Activated CD4-positive, alpha-beta T cell treated with anti-CD3 and anti-CD28 coated beads, Interleukin-2, amount 10 ng/mL, durations not matched to agents 24 days and 14 days (primary cell): ENCODE measurements around the gene MEX3A. TPM values are rescaled to one million over a fixed set of nuclear protein-coding genes. Genes with fewer than 3 reads are reported as not detected.
"Not testable (repeated sequence)": the region's sequence is repeated elsewhere in the genome, so short reads cannot be mapped to it uniquely, and the experiment has no call there.

ENCODE experiments used
- DNase-seq: peaks from one replicate; pipeline ENCODE4 v3.0.0; 2022
- H3K27ac Mint-ChIP-seq: one replicate; pipeline ENCODE4 v1.8.0; 2022; ENCODE audit warnings: mild to moderate bottlenecking, mixed read lengths
- H3K27me3 Mint-ChIP-seq: one replicate; pipeline ENCODE4 v1.8.0; 2022; ENCODE audit warnings: mixed read lengths
- H3K36me3 Mint-ChIP-seq: one replicate; pipeline ENCODE4 v1.8.0; 2022; ENCODE audit warnings: low read depth, mild to moderate bottlenecking, mixed read lengths
- H3K4me1 Mint-ChIP-seq: one replicate; pipeline ENCODE4 v1.8.0; 2021; ENCODE audit warnings: mixed read lengths
- H3K4me3 Mint-ChIP-seq: one replicate; pipeline ENCODE4 v1.8.0; 2022; ENCODE audit warnings: mild to moderate bottlenecking, moderate library complexity, mixed read lengths
- H3K9me3 Mint-ChIP-seq: one replicate; pipeline ENCODE4 v1.8.0; 2021; ENCODE audit warnings: mixed read lengths
- intact Hi-C: fragments of 100-400 bp; cut with micrococcal nuclease; formaldehyde crosslinking; loops from one replicate; pipeline ENCODE4 v1.15.1; 2023
- total RNA-seq: library from RNA; stranded (reverse); gene quantifications from 2 replicates; pipeline ENCODE4 v1.2.3, GENCODE V29; 2022

Gene MEX3A
- total RNA-seq, 1 donor from 2014 or later, result 0.84 TPM

GRCh38 chr1:156122519-156123355, 40.5 kb upstream of the MEX3A start:
- intact Hi-C loops, result no loop called here
- H3K27me3 Mint-ChIP-seq, result peaks cover 15% of the 10 kb centered on the region
- H3K27ac Mint-ChIP-seq, result peak overlapping the region; percentile 75
- no peaks in the 10 kb centered on the region for H3K9me3 Mint-ChIP-seq
- peaks cover 5% of the 10 kb centered on the region for H3K36me3 Mint-ChIP-seq
- DNase-seq, result no peak
- H3K4me1 Mint-ChIP-seq, result peaks cover 57% of the 10 kb centered on the region
- H3K4me3 Mint-ChIP-seq, result no peak overlapping the region

- peaks cover 5% of the 10 kb centered on the region for H3K36me3 Mint-ChIP-seq
- peaks cover 51% of the 10 kb centered on the region for H3K4me1 Mint-ChIP-seq
- H3K9me3 Mint-ChIP-seq, result no peaks in the 10 kb centered on the region
- H3K4me3 Mint-ChIP-seq, result no peak overlapping the region
- intact Hi-C loops, result no loop called here
- DNase-seq, result no peak
- H3K27ac Mint-ChIP-seq, result no peak overlapping the region
- H3K27me3 Mint-ChIP-seq, result peaks cover 14% of the 10 kb centered on the region
These were observed 39.8 kb upstream of the MEX3A start for GRCh38 chr1:156122086-156122485.

DNA sequence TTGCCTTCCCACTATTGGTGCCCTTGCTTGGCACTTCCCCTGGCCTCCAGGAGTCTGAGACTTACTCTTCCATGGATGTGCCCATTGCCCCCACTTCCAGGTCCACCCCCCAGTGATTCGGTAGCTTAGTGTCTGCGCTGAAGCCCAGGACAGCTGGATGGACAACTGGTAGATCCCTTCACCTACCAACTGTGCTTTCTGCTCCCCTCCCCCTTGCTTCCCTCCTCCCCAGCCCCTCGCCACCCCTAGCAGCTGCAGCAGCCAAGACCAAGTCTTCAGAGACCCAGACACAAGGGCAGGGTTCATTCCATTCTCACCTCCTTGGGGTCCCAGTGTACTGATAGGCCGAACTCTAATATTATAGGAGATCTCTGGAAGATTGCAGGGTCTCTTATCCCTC, 39.2 kb upstream of the MEX3A start:
- no peak overlapping the region for H3K4me3 Mint-ChIP-seq
- intact Hi-C loops, result no loop called here
- H3K4me1 Mint-ChIP-seq, result peaks cover 45% of the 10 kb centered on the region
- DNase-seq, result no peak
- no peaks in the 10 kb centered on the region for H3K9me3 Mint-ChIP-seq
- H3K27me3 Mint-ChIP-seq, result peaks cover 16% of the 10 kb centered on the region
- H3K27ac Mint-ChIP-seq, result no peak overlapping the region
- H3K36me3 Mint-ChIP-seq, result peaks cover 5% of the 10 kb centered on the region

DNA sequence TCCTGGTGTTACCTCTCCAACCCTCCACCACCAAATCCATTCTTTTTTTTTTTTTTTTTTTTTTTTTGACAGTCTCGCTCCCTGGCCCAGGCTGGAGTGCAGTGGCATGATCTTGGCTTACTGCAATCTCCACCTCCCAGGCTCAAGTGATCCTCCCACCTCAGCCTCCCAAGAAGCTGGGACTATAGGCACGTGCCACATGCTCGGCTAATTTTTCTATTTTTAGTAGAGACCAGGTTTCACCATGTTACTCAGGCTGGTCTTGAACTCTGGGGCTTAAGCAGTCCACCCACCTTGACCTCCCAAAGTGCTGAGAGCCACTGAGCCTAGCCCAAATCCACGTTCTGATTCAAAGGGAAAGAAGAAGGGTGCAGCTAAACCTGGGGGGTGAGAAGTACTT, 38.7 kb upstream of the MEX3A start:
- DNase-seq, H3K36me3 Mint-ChIP-seq, H3K9me3 Mint-ChIP-seq, H3K4me3 Mint-ChIP-seq, intact Hi-C loops, H3K27ac Mint-ChIP-seq: not testable (repeated sequence)
- Mint-ChIP-seq H3K27me3 (peaks cover 21% of the 10 kb centered on the region), H3K4me1 (peaks cover 45% of the 10 kb centered on the region)

DNA sequence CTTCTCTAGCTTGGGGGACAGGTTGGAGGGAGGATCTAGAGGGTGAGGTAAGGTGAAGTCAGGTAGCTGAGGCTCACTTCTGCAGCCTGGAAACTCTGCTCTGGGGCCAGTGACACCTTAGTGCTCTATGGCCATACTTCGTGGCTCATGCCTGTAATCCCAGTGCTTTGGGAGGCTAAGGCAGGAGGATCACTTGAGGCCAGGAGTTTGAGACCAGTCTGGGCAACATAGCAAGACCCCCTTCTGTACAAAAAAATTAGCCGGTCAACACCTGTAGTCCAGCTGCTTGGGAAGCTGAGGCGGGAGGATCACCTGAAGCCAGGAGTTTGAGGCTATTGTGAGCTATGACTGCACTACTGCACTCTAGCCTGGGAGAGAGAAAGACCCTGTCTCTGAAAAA, 38.1 kb upstream of the MEX3A start:
- intact Hi-C loops, result no loop called here
- no peak for DNase-seq
- Mint-ChIP-seq H3K4me3 (no peak overlapping the region), H3K27me3 (peaks cover 24% of the 10 kb centered on the region), H3K9me3 (no peaks in the 10 kb centered on the region), H3K36me3 (peaks cover 8% of the 10 kb centered on the region), H3K4me1 (peaks cover 46% of the 10 kb centered on the region), H3K27ac (no peak overlapping the region)

DNA sequence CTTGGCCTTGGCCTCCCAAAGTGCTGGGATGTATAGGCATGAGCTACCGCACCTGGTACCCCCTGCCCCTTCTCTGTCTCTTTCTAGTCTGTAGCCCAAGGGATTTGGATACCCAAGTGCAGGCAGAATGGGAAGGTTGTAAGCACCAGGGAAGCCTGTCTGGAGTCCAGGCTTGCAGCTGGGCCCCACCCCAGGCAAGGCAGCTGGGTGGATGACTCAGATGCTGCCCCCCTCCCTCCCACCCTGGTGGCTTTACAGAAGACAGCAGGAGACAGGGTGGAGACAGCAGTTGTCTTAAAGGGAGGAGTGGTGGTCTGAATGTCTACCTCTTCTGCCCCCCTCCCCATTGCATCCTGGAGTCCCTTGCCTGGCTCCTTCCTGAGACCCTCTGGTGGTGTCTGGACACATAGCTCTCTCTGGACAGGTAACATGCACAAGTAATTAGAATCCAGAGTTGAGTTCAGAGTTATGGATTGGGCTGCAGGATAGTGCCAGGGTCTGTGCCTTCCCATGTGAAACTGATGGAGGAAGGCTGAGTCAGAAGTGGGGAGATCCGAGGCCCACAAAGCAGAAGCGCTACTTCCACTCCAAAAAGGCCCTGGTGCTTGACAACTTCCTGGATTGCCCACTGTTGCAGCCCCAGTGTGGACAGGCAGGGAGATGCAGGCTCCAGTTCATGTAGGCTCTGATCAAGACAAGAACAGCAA, 37.4 kb upstream of the MEX3A start:
- DNase-seq, result no peak
- H3K4me3 Mint-ChIP-seq, result no peak overlapping the region
- no peaks in the 10 kb centered on the region for H3K9me3 Mint-ChIP-seq
- intact Hi-C loops, result no loop called here
- H3K27ac Mint-ChIP-seq, result no peak overlapping the region
- peaks cover 10% of the 10 kb centered on the region for H3K36me3 Mint-ChIP-seq
- H3K4me1 Mint-ChIP-seq, result peaks cover 44% of the 10 kb centered on the region
- H3K27me3 Mint-ChIP-seq, result peaks cover 28% of the 10 kb centered on the region

- Mint-ChIP-seq H3K36me3 (peaks cover 10% of the 10 kb centered on the region), H3K4me1 (peaks cover 42% of the 10 kb centered on the region), H3K9me3 (no peaks in the 10 kb centered on the region), H3K4me3 (no peak overlapping the region), H3K27me3 (peaks cover 34% of the 10 kb centered on the region), H3K27ac (peak overlapping the region; percentile 25)
- intact Hi-C loops, result no loop called here
- DNase-seq, result no peak
These were observed 36.1 kb upstream of the MEX3A start for GRCh38 chr1:156118177-156118868.

DNA sequence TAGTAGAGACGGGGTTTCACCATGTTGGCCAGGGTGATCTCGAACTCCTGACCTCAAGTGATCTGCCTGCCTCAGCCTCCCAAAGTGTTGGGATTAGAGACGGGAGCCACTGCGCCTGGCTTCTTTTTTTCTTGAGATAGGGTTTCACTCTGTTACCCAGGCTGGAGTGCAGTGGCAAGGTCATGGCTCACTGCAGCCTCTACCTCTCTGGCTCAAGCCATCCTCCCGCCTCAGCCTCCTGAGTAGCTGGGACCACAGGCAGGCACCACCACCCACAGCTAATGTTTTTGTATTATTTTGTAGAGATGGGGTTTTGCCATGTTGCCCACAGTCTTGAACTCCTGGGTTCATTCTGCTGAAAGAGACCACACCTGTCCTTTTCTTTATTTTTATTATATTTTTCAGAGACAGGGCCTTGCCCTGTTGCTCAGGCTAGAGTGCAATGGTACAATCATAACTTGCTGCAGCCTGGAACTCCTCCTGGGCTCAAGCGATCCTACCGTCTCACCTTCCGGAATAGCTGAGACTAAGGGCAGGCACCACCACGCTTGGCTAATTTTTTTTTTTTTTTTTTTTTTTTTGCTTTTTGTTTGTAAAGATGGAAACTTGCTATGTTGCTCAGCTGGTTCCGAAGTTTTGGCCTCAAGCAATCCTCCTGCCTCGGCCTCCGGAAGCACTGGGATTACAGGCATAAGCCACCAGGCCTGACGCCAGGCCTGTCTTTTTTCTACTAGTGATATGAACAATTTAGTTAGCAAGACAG, 35.3 kb upstream of the MEX3A start:
- Mint-ChIP-seq H3K9me3 (no peaks in the 10 kb centered on the region), H3K4me1 (peaks cover 37% of the 10 kb centered on the region), H3K36me3 (peaks cover 10% of the 10 kb centered on the region), H3K27ac (no peak overlapping the region), H3K4me3 (no peak overlapping the region), H3K27me3 (peaks cover 35% of the 10 kb centered on the region)
- no peak for DNase-seq
- intact Hi-C loops, result no loop called here

GRCh38 chr1:156116731-156117130, 34.5 kb upstream of the MEX3A start:
- H3K27ac Mint-ChIP-seq, H3K36me3 Mint-ChIP-seq, intact Hi-C loops, H3K9me3 Mint-ChIP-seq, DNase-seq: not testable (repeated sequence)
- Mint-ChIP-seq H3K4me1 (peaks cover 37% of the 10 kb centered on the region), H3K27me3 (peaks cover 38% of the 10 kb centered on the region), H3K4me3 (peak overlapping the region; percentile 92)

- Mint-ChIP-seq H3K36me3 (peaks cover 10% of the 10 kb centered on the region), H3K27me3 (peaks cover 42% of the 10 kb centered on the region), H3K4me1 (peaks cover 37% of the 10 kb centered on the region), H3K9me3 (no peaks in the 10 kb centered on the region), H3K27ac (peak overlapping the region; percentile 65), H3K4me3 (peak overlapping the region; percentile 92)
- no peak for DNase-seq
- intact Hi-C loops, result no loop called here
These were observed 33.5 kb upstream of the MEX3A start for GRCh38 chr1:156115514-156116374.

DNA sequence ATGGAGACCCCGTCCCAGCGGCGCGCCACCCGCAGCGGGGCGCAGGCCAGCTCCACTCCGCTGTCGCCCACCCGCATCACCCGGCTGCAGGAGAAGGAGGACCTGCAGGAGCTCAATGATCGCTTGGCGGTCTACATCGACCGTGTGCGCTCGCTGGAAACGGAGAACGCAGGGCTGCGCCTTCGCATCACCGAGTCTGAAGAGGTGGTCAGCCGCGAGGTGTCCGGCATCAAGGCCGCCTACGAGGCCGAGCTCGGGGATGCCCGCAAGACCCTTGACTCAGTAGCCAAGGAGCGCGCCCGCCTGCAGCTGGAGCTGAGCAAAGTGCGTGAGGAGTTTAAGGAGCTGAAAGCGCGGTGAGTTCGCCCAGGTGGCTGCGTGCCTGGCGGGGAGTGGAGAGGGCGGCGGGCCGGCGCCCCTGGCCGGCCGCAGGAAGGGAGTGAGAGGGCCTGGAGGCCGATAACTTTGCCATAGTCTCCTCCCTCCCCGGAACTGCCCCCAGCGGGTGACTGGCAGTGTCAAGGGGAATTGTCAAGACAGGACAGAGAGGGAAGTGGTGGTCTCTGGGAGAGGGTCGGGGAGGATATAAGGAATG, 32.8 kb upstream of the MEX3A start:
- Mint-ChIP-seq H3K27ac (peak overlapping the region; percentile 65), H3K4me1 (peaks cover 30% of the 10 kb centered on the region), H3K27me3 (peaks cover 42% of the 10 kb centered on the region), H3K4me3 (peak overlapping the region; percentile 92), H3K9me3 (no peaks in the 10 kb centered on the region), H3K36me3 (peaks cover 10% of the 10 kb centered on the region)
- DNase-seq, result peak; percentile 79
- intact Hi-C loops, result loop anchor here (1.0 to 5.0 kb wide), 4 partner anchors 9 to 387 kb away; partner anchors contain the start of gene MEF2D

DNA sequence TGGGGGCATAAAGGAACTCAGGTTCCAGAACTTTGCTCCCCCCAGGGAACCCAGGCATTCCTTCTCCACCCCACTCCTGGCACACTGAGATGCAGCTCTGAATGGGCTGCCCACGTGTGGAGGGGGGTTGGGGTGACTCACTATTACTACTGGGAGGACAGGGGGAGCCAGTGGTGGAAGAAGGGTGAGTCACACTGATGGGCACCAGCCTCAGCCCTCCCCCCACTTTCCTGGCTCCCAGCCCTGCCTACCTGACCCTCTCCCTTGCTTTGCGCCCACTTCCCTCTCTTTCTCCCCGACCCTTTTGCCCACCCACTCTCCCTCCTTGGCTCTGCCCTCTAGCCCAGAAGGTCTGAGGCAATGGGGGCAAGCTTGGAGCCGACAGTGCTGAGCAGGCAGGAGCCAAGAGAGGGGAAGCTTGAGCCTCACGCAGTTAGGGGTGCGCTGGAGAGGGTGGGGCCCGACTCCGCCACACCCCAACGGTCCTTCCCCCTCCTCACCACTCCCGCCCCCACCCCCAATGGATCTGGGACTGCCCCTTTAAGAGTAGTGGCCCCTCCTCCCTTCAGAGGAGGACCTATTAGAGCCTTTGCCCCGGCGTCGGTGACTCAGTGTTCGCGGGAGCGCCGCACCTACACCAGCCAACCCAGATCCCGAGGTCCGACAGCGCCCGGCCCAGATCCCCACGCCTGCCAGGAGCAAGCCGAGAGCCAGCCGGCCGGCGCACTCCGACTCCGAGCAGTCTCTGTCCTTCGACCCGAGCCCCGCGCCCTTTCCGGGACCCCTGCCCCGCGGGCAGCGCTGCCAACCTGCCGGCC, 32.0 kb upstream of the MEX3A start, which contains the start of gene LMNA:
Gene LMNA (plus strand): TSS at position 611 of the 818 bp plus-strand sequence. CDS start 208 bp downstream, outside the sequence.
- peak; percentile 88 for DNase-seq
- peaks cover 28% of the 10 kb centered on the region for H3K4me1 Mint-ChIP-seq
- peak within 1 kb of the TSS; percentile 92 for H3K4me3 Mint-ChIP-seq
- intact Hi-C loops, result loop anchor here (1.0 to 5.0 kb wide), 4 partner anchors 8 to 388 kb away; partner anchors contain the start of gene MEF2D
- peak within 1 kb of the TSS; percentile 81 for H3K27ac Mint-ChIP-seq
- H3K9me3 Mint-ChIP-seq, result no peaks in the 10 kb centered on the region
- peaks cover 45% of the 10 kb centered on the region for H3K27me3 Mint-ChIP-seq
- H3K36me3 Mint-ChIP-seq, result peaks cover 10% of the 10 kb centered on the region
